Measurements from ENCODE around the gene MYH9.

The MYH9 gene

GRCh38 chr22:36344106-36344827, 43.5 kb downstream of the MYH9 start:
- no peak for DNase-seq

- DNase-seq, result no peak
Observed at GRCh38 chr22:36343720-36344105, 44.1 kb downstream of the MYH9 start.

- DNase-seq, result no peak
Observed at GRCh38 chr22:36343070-36343719, 44.6 kb downstream of the MYH9 start.

GRCh38 chr22:36341640-36342041, 46.1 kb downstream of the MYH9 start:
- DNase-seq, result no peak

GRCh38 chr22:36340621-36341020, 47.1 kb downstream of the MYH9 start:
- no peak for DNase-seq

GRCh38 chr22:36339171-36340065, 48.3 kb downstream of the MYH9 start:
- DNase-seq, result no peak

GRCh38 chr22:36337365-36338130, 50.2 kb downstream of the MYH9 start:
- no peak for DNase-seq

GRCh38 chr22:36336246-36337182, 51.3 kb downstream of the MYH9 start:
- no peak for DNase-seq

- DNase-seq, result no peak
Observed at GRCh38 chr22:36335621-36336020, 52.1 kb downstream of the MYH9 start.

- DNase-seq, result peak in 1 of 2 donors; percentile 15
Observed at GRCh38 chr22:36334821-36335603, 52.8 kb downstream of the MYH9 start.

- peak; percentile 42 to 54 for DNase-seq
Observed at GRCh38 chr22:36334081-36334820, 53.5 kb downstream of the MYH9 start.

GRCh38 chr22:36333644-36334043, 54.1 kb downstream of the MYH9 start:
- DNase-seq, result no peak

GRCh38 chr22:36332623-36333332, 55.0 kb downstream of the MYH9 start:
- peak; percentile 53 to 77 for DNase-seq

- peak; percentile 62 to 66 for DNase-seq
Observed at GRCh38 chr22:36331912-36332622, 55.7 kb downstream of the MYH9 start.

- DNase-seq, result peak; percentile 84 to 89
Observed at GRCh38 chr22:36331306-36331911, 56.4 kb downstream of the MYH9 start.

GRCh38 chr22:36330655-36331305, 57.0 kb downstream of the MYH9 start:
- DNase-seq, result peak; percentile 47 to 61

GRCh38 chr22:36330127-36330526, 57.6 kb downstream of the MYH9 start:
- DNase-seq, result no peak

All from inflammatory macrophage treated with lipopolysaccharide for 1 hour (primary cell).